ENCODE results near the gene CCNL1.
"Not testable (repeated sequence)": the region's sequence is repeated elsewhere in the genome, so short reads cannot be mapped to it uniquely, and the experiment has no call there.

Gene CCNL1

DNA sequence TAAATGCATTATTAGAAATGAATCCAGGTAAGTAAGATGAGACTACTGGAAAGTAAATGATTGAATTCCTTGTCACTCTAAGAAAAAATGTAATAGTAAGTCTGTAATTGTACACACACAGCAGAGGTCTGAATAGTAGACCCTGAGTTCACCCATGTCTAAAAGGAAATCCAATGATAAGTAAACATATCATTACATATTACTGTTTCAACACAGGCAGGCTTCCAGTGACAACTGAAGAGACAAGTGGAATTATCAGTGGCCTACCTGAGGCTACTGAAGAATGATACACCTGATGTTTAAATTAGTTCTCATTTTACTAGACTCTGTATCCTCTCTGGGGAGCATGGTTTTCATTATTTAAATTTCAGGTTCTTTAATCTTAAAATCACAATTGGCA, 6.2 kb upstream of the CCNL1 start:
- no peak overlapping the region for H3K27ac ChIP-seq (ENCODE audit: low read depth, low read length)
- peaks cover 2% of the 10 kb centered on the region for H3K4me1 ChIP-seq (ENCODE audit: control insufficient read depth, insufficient read depth, low read length)
- no peaks in the 10 kb centered on the region for H3K36me3 ChIP-seq (ENCODE audit: control insufficient read depth, insufficient read depth, low read length)
- H3K27me3 ChIP-seq (ENCODE audit: control insufficient read depth, insufficient read depth, low read length): no peaks in the 10 kb centered on the region
- no peak overlapping the region for H3K4me3 ChIP-seq (ENCODE audit: low read length)
- H3K9ac ChIP-seq (ENCODE audit: low read length): no peak overlapping the region

- no peak overlapping the region for H3K4me3 ChIP-seq (ENCODE audit: low read length)
- no peak overlapping the region for H3K27ac ChIP-seq (ENCODE audit: low read depth, low read length)
- H3K36me3 ChIP-seq (ENCODE audit: control insufficient read depth, insufficient read depth, low read length): no peaks in the 10 kb centered on the region
- no peak overlapping the region for H3K9ac ChIP-seq (ENCODE audit: low read length)
- peaks cover 12% of the 10 kb centered on the region for H3K4me1 ChIP-seq (ENCODE audit: control insufficient read depth, insufficient read depth, low read length)
- no peaks in the 10 kb centered on the region for H3K27me3 ChIP-seq (ENCODE audit: control insufficient read depth, insufficient read depth, low read length)
Measured at GRCh38 chr3:157163217-157163953, 3.4 kb upstream of the CCNL1 start.

GRCh38 chr3:157162620-157163019, 2.7 kb upstream of the CCNL1 start:
- not testable (repeated sequence) for H3K4me3 ChIP-seq (ENCODE audit: low read length); H3K9ac ChIP-seq (ENCODE audit: low read length); H3K27me3 ChIP-seq (ENCODE audit: control insufficient read depth, insufficient read depth, low read length); H3K36me3 ChIP-seq (ENCODE audit: control insufficient read depth, insufficient read depth, low read length); H3K27ac ChIP-seq (ENCODE audit: low read depth, low read length)
- peaks cover 19% of the 10 kb centered on the region for H3K4me1 ChIP-seq (ENCODE audit: control insufficient read depth, insufficient read depth, low read length)

GRCh38 chr3:157160658-157161424, 894 bp upstream of the CCNL1 start:
- Histone ChIP-seq H3K27me3 (ENCODE audit: control insufficient read depth, insufficient read depth, low read length) (no peaks in the 10 kb centered on the region), H3K36me3 (ENCODE audit: control insufficient read depth, insufficient read depth, low read length) (peaks cover 3% of the 10 kb centered on the region), H3K9ac (ENCODE audit: low read length) (peak overlapping the region; percentile 99), H3K27ac (ENCODE audit: low read depth, low read length) (peak overlapping the region; percentile 99), H3K4me3 (ENCODE audit: low read length) (peak overlapping the region; percentile 99), H3K4me1 (ENCODE audit: control insufficient read depth, insufficient read depth, low read length) (peaks cover 31% of the 10 kb centered on the region)

GRCh38 chr3:157159037-157159761, 748 bp downstream of the CCNL1 start:
- no peaks in the 10 kb centered on the region for H3K27me3 ChIP-seq (ENCODE audit: control insufficient read depth, insufficient read depth, low read length)
- H3K4me1 ChIP-seq (ENCODE audit: control insufficient read depth, insufficient read depth, low read length): peaks cover 41% of the 10 kb centered on the region
- peaks cover 3% of the 10 kb centered on the region for H3K36me3 ChIP-seq (ENCODE audit: control insufficient read depth, insufficient read depth, low read length)
- H3K9ac ChIP-seq (ENCODE audit: low read length): peak overlapping the region; percentile 100
- peak overlapping the region; percentile 99 for H3K27ac ChIP-seq (ENCODE audit: low read depth, low read length)
- peak overlapping the region; percentile 99 for H3K4me3 ChIP-seq (ENCODE audit: low read length)

- Histone ChIP-seq H3K4me3 (ENCODE audit: low read length) (peak overlapping the region; percentile 99), H3K36me3 (ENCODE audit: control insufficient read depth, insufficient read depth, low read length) (peaks cover 10% of the 10 kb centered on the region), H3K27me3 (ENCODE audit: control insufficient read depth, insufficient read depth, low read length) (no peaks in the 10 kb centered on the region), H3K9ac (ENCODE audit: low read length) (no peak overlapping the region), H3K4me1 (ENCODE audit: control insufficient read depth, insufficient read depth, low read length) (peaks cover 42% of the 10 kb centered on the region), H3K27ac (ENCODE audit: low read depth, low read length) (no peak overlapping the region)
Measured at GRCh38 chr3:157157836-157158235, 2.1 kb downstream of the CCNL1 start.

DNA sequence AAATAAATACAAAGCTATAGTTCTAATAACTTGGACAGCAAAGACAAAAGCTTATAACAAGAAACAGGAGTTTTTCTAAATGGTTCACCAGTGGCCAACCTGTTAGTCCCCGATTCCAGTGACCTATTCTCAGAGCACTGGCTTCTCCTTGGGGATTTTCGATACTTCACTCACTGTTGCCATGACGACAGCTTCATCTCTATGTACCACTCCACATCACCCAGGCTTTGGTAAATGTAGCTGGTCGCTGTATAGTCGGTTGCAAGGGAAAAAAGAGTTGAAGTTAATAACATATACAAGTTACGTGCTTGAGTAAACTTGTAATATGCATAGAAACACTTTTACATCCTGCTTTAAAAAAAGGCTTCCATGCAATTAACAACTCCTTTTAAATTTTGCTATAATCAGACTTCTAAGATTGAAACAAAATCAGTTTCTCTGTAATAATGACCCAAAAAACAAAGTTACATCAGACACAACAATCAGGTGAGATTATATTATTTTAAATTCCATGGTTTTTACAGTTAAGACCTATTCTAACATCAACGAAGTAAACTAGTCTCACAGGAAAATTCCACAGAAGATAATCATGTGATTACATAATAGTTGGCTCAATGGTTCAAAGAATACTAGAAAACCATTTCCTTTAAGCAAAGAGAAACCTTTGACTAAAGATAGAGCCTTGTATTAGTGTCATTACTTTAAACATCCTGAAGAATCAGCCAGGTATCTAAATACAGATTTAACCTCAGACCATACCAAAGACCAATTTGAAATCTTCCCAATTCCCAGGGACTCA, 2.9 kb downstream of the CCNL1 start:
- H3K4me3 ChIP-seq (ENCODE audit: low read length): no peak overlapping the region
- H3K36me3 ChIP-seq (ENCODE audit: control insufficient read depth, insufficient read depth, low read length): peaks cover 13% of the 10 kb centered on the region
- no peak overlapping the region for H3K9ac ChIP-seq (ENCODE audit: low read length)
- peaks cover 42% of the 10 kb centered on the region for H3K4me1 ChIP-seq (ENCODE audit: control insufficient read depth, insufficient read depth, low read length)
- H3K27ac ChIP-seq (ENCODE audit: low read depth, low read length): no peak overlapping the region
- H3K27me3 ChIP-seq (ENCODE audit: control insufficient read depth, insufficient read depth, low read length): no peaks in the 10 kb centered on the region

DNA sequence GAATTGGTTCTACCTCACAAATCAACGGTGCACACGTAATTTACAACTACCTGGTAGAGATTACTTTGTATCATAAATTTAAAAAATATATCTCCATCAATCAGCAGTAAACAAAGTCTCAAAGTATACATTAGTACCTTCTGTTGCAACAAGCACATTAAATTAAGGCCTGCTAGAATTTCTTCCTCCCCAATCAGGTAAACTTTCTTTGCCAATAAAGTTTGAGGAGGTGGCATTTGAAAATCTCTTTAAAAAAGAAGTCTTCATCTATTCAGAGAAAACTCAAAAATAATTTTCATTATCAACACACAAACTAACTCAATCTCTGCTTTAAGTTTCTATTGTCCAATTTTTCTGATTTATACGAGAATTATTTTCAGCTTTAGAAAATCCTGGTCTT, 4.4 kb downstream of the CCNL1 start:
- Histone ChIP-seq H3K4me3 (ENCODE audit: low read length) (no peak overlapping the region), H3K9ac (ENCODE audit: low read length) (no peak overlapping the region), H3K36me3 (ENCODE audit: control insufficient read depth, insufficient read depth, low read length) (peaks cover 21% of the 10 kb centered on the region), H3K27me3 (ENCODE audit: control insufficient read depth, insufficient read depth, low read length) (no peaks in the 10 kb centered on the region), H3K27ac (ENCODE audit: low read depth, low read length) (no peak overlapping the region), H3K4me1 (ENCODE audit: control insufficient read depth, insufficient read depth, low read length) (peaks cover 37% of the 10 kb centered on the region)

DNA sequence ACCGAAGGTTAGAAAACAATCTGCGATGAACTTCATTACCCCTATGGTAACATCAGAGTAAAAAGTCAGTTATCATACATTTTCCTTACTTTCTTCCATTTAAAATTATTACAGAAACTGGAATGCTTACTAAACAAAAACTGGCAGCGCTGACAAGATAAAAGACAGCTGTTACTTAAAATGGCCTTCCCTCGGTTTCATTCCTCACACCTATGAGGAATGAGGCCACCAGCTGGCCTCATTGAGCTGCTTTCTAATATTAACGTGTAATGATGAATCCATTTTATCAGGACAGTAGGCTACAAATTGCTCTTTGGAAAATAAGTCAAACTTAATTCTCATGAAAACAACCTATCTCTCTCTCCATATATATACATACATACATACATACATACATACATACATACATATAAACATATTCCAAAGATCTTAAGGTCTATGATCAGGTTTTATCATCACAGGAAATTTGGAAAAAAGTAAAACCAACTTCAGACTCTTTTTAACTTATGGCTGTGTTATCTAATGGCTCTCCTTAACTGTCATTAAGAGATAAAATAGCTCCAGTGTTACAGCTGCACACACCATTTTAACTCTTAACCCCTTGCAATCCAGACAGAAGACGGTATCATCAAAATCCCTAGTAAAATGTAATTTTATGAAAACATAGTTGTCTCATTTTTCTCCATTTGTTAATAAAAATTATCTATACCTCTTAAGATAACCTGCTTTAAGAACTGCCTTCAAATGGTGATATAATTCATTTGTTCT, 5.2 kb downstream of the CCNL1 start:
- H3K4me1 ChIP-seq (ENCODE audit: control insufficient read depth, insufficient read depth, low read length): peaks cover 37% of the 10 kb centered on the region
- H3K36me3 ChIP-seq (ENCODE audit: control insufficient read depth, insufficient read depth, low read length): peaks cover 23% of the 10 kb centered on the region
- H3K27me3 ChIP-seq (ENCODE audit: control insufficient read depth, insufficient read depth, low read length): no peaks in the 10 kb centered on the region
- H3K4me3 ChIP-seq (ENCODE audit: low read length): no peak overlapping the region
- no peak overlapping the region for H3K27ac ChIP-seq (ENCODE audit: low read depth, low read length)
- no peak overlapping the region for H3K9ac ChIP-seq (ENCODE audit: low read length)

DNA sequence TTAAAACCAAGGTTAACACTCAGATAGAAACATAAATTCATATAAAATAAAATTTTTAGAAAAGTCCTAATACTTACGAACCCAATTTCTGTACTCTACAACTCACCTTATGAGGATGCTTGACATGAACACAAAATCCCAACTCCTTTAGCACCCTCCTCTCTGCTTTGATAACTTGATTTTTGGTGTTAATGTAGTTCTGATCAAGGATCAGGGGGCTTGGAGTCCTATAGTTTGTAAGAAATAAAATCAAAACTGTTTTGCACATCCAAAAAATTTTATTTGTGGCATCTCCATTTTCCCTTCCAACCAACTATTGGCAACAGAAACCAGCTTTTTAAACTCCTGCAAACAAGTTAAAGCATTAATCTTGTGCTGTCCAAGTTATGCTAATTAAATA, 7.0 kb downstream of the CCNL1 start:
- Histone ChIP-seq H3K4me1 (ENCODE audit: control insufficient read depth, insufficient read depth, low read length) (peaks cover 26% of the 10 kb centered on the region), H3K36me3 (ENCODE audit: control insufficient read depth, insufficient read depth, low read length) (peaks cover 35% of the 10 kb centered on the region), H3K4me3 (ENCODE audit: low read length) (no peak overlapping the region), H3K9ac (ENCODE audit: low read length) (no peak overlapping the region), H3K27me3 (ENCODE audit: control insufficient read depth, insufficient read depth, low read length) (no peaks in the 10 kb centered on the region), H3K27ac (ENCODE audit: low read depth, low read length) (no peak overlapping the region)

DNA sequence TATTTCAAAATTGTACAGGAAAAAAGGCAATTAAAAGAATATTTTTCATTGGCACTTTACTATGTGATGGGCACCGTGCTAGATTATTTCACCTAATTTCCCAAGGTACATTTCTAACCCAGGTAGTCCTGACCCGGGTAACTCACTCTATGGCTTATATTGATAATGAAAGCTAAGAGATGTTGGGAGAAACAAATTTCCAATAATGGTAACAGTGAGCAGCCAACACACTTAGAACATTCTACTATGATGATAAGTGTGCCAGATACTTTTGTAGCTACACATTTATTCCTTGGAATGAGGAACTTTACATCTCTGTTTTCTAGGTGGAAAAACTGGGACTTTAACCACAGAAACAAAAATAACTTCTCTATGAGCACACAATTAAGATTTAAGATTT, 7.5 kb downstream of the CCNL1 start:
- Histone ChIP-seq H3K27ac (ENCODE audit: low read depth, low read length) (no peak overlapping the region), H3K36me3 (ENCODE audit: control insufficient read depth, insufficient read depth, low read length) (peaks cover 37% of the 10 kb centered on the region), H3K4me3 (ENCODE audit: low read length) (no peak overlapping the region)

More for the DNA sequence above, 7.5 kb downstream of the CCNL1 start:
- Histone ChIP-seq H3K9ac (ENCODE audit: low read length) (no peak overlapping the region), H3K4me1 (ENCODE audit: control insufficient read depth, insufficient read depth, low read length) (peaks cover 23% of the 10 kb centered on the region), H3K27me3 (ENCODE audit: control insufficient read depth, insufficient read depth, low read length) (no peaks in the 10 kb centered on the region)
